Hepatic stellate cell (primary cell): Measurements from ENCODE around the gene LYRM4.
A peak's percentile ranks its signal among the peaks of the same experiment; 100 is the strongest.

ENCODE experiments used
- DNase-seq: peaks from one replicate; pipeline ENCODE4 v3.0.0; 2011; ENCODE audit warnings: low spot score

The LYRM4 gene

DNA sequence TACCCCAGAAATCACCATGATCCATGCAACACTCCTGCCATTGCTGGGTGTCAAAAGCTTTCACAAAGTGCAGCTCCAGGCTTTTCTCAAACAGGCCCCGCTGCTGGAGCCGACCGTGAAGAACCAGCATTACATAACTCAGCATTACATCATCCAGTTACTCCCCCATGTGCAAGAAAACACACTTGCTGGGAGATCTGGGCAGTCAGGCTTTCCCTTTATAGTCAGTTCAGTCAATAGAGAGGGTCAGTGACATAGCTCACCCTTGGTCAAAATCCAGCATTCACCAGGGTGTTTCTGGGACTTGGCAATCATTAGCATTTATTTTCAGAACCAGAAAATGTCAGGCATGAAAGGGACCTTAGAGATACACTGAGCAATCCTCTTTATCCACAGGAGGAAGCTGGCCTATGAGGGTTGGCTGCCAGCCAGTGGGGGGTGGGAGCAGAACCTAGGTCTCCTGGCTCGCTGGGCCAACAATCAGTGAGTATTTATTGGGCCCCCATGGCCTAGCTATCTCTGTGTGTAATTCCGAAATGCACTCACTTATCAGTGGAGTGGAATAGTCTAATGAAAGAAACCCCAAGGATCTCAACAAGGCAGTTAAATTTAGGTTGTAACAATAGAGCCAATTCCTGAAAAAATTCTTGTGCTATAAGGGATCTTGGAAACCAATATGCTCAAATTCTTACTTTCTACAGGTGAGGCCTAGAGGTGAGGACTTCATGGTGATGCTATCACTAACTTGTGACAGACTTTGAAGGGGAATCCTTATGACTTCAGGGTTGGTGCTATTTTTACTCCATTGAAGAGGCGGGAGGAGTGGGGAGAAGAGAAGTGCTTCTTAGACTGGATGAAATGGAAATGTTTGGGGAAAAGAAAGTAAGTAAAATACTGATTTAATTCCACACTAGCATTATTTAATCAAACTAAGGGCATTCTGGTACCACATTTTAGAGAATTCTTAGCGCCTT, 54.6 kb downstream of the LYRM4 start:
- DNase-seq = peak; percentile 49

DNA sequence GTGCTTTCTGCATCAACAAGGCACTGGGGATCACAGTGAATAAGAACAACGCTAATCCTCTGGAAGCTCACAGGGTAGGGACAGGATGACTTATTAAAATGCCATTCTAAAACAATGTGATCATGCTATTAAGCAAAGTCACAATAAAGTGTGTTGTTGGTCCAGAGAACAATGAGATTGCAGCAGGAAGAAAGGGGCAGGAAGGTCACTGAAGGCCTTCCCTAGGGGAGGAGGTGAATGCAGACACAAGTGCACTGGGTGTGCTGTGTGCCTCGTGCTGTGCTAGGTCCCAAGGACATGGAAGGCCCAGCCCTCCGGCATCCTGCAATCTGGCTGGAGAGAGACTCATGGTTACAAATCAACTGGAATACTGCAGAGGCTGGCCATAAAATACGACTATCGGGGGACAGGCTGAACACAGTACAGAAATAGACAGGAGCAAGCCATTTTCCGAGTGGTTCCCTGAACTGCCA, 55.7 kb downstream of the LYRM4 start:
- DNase-seq = no peak

GRCh38 chr6:5204376-5204775, 56.4 kb downstream of the LYRM4 start:
- no peak for DNase-seq

DNA sequence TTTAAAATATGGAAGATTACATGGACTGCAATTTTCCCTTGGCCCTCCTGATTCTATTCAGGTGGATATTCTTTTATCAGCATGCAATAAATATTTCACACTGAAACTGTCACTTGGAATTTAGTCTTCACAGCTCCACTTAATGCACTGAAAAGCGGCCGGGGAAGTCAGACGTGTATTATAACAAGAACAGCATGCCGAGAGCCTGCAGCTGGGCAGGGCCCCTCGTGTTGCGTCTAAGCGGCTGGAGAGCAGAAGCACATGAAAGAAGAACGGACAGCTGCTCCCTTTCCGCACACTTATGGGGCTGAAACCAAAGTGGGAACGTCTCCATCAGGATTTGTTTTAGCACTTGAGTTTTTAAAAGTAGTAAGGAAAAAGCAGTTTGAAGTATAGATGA, 57.2 kb downstream of the LYRM4 start:
- DNase-seq = no peak

- no peak for DNase-seq
These were observed 57.8 kb downstream of the LYRM4 start for GRCh38 chr6:5202941-5203340.

- no peak for DNase-seq
These were observed 58.5 kb downstream of the LYRM4 start for GRCh38 chr6:5202206-5202605.

GRCh38 chr6:5201271-5201670, 59.5 kb downstream of the LYRM4 start:
- DNase-seq = no peak

GRCh38 chr6:5199702-5200101, 61.0 kb downstream of the LYRM4 start:
- DNase-seq = no peak

- no peak for DNase-seq
These were observed 61.5 kb downstream of the LYRM4 start for GRCh38 chr6:5199283-5199682.

DNA sequence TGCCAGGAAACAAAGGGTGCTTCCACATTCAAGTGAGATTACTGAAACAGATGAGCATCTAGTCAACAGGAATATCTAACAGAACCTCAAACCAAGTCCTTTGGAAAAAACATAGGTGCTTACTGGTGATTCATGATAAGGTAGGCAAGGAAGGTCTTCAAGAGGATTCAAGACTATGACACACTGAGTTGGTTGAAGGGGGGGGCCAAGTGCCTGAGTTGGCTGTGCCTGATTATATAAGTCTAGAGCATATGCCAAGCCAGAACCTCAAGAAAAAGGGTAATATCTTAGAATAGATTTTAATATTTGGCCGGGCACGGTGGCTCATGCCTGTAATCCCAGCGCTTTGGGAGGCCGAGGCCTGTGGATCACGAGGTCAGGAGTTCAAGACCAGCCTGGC, 63.7 kb downstream of the LYRM4 start:
- DNase-seq = no peak

- DNase-seq = no peak
These were observed 68.5 kb downstream of the LYRM4 start for GRCh38 chr6:5192135-5192794.

GRCh38 chr6:5191722-5192121, 69.0 kb downstream of the LYRM4 start:
- no peak for DNase-seq

- DNase-seq = no peak
These were observed 69.5 kb downstream of the LYRM4 start for GRCh38 chr6:5191222-5191621.

DNA sequence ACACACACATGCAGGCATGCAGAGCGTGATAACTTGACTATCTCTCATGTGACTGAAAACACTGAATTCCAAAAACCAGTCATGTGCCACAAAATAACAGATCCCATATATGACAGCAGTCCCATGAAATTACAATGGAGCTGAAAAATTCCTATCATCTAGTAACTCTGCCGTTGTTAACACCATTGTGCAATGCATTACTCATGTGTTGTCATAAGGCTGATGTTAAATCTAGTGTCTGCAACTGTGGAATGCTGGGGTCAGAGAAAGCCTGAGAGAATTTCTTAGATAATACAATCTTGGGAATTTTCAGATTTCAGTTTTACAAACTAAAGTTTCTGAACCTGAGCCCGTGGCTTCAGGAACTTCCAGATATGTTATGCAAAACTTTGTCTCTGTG, 70.2 kb downstream of the LYRM4 start:
- DNase-seq = peak; percentile 84

DNA sequence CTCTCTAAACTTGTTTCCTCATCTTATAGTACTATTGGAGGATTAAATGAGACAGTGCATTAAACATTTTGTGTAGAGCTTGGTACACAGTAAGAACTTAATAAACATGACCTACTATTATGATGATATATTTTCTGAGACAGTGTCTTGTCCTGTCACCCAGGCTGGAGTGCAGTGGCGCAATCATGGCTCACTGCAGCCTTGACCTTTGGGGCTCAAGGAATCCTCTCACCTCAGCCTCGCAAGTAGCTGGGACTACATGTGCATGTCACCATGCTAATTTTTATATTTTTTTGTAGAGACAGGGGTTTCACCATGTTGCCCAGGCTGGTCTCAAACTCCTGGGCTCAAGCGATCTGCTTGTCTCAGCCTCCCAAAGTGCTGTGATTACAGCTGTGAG, 72.1 kb downstream of the LYRM4 start:
- no peak for DNase-seq

DNA sequence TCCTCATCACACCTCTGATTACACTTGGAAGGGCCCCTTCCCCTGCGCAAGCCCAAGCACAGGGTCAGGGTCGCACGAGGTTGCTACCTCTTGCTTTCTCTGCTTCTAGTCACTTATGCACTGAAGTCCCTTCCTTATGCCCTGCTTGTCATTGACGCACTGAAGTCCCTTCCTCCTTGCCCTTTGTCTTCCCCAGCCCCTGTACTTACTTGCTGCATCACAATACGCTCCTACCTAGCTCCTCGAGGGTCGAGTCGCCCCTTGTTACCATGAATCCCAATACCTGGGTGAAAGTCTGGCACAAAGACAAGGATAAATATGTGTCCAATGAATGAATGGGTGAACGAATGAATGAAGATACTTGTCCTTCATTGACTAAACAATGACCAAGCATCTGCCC, 75.9 kb downstream of the LYRM4 start:
- DNase-seq = no peak

DNA sequence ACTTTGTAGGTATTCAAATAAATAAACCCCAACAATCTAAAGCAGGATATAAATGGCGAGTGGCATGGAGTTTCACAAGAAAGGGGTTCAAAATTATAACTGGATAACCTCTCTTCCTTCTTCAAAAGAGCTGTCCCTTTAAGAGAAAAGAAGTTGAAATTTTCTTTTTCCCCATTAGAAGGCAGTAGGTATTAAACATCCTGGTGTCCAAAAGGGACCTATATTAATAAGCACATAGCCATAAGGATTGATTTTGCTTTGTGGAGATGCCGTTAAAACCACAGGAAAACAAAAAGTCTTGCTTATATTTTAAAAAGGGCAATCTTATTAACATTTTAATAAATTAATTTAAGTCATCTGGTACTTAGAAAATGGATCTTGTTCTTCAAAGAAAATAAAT, 76.5 kb downstream of the LYRM4 start:
- DNase-seq = no peak

DNA sequence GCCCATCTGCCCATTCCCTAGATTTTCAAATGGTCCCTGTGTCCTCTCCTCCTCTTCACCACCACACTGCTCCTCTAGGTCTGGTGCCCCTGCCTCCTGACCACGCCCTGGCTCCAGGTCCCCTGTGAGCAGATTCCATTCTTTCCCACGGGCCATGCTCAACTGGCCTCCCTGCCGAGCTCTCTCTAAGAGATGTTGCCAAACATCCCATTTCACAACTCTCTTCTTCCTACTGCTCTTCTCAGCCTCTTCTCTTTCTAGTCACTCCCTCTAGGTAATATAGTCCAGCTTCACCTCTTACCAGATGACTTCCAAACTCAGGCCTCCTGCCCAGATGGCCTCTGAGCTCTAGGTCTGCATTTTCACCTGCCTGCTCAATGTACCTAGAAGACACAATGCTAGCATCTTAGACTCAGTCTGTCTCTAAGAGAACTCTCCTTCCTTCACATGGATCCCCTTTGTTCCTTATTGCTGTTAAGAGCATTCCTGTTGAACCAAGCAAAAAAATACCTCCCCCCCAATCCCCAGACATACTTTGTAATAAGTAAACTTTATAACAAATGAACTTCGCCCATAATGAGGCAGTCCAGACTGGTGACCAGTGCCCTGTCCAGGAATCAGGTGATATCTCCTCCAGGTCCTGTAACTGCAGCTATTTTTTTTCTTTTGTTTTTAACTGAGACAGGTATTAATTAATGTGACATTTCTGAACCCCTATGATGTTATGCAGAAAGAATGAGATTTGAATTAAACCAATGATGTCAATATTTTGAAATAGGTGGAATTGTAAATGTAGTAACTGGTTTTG, 79.0 kb downstream of the LYRM4 start:
- DNase-seq = no peak

- no peak for DNase-seq
These were observed 80.1 kb downstream of the LYRM4 start for GRCh38 chr6:5180636-5181035.

GRCh38 chr6:5179917-5180316, 80.8 kb downstream of the LYRM4 start:
- DNase-seq = no peak

GRCh38 chr6:5178806-5179205, 81.9 kb downstream of the LYRM4 start:
- no peak for DNase-seq

- DNase-seq = no peak
These were observed 85.1 kb downstream of the LYRM4 start for GRCh38 chr6:5175635-5176034.
